ENCODE data around the gene CD302. TPM values are rescaled to one million over a fixed set of nuclear protein-coding genes. Genes with fewer than 3 reads are reported as not detected.
"Not testable (repeated sequence)": the region's sequence is repeated elsewhere in the genome, so short reads cannot be mapped to it uniquely, and the experiment has no call there.

Gene CD302
- total RNA-seq, 1 donor from 2014 or later = 34.6 TPM

DNA sequence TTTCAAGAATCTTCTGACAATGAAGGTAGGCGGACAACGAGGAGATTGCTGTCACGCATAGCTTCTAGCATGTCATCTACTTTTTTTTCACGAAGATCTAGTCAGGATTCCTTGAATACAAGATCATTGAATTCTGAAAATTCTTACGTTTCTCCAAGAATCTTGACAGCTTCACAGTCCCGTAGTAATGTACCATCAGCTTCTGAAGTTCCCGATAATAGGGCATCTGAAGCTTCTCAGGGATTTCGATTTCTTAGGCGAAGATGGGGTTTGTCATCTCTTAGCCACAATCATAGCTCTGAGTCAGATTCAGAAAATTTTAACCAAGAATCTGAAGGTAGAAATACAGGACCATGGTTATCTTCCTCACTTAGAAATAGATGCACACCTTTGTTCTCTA is 49.9 kb downstream of the CD302 start:
- DNase-seq (ENCODE audit: low spot score) = no peak

DNA sequence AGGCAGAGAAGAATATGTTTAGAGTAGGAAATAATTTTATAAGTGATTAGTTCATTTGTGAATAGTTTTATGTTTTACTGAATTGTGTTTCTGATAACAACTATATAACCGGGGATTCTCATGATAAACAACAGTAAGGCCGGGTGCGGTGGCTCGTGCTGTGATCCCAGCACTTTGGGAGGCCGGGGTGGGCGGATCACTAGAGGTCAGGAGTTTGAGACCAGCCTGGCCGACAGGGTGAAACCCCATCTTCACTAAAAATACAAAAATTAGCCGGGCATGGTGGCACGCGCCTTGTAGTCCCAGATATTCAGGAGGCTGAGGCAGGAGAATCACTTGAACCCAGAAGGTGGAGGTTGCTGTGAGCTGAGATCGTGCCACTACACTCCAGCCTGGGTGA is 52.8 kb downstream of the CD302 start:
- DNase-seq (ENCODE audit: low spot score) = not testable (repeated sequence)

DNA sequence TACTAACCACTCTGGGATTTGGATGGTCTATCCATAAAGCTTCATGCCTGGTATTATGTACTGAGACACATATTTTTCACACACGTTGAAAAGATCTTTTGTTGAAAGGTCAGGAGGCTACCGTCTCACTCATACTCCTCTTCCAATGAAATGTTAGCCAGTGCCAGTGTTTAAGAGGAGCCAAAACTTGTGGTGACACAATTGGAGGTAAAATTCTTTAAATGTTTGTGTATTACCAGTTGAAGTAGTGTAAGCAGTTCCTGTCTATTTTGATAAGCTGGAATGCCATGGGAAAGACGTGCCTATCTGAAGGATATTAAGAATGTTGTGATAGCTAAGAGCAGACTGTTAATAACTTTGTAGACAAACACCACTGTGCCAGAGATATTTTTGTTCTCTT is 53.6 kb downstream of the CD302 start:
- DNase-seq (ENCODE audit: low spot score) = no peak

DNA sequence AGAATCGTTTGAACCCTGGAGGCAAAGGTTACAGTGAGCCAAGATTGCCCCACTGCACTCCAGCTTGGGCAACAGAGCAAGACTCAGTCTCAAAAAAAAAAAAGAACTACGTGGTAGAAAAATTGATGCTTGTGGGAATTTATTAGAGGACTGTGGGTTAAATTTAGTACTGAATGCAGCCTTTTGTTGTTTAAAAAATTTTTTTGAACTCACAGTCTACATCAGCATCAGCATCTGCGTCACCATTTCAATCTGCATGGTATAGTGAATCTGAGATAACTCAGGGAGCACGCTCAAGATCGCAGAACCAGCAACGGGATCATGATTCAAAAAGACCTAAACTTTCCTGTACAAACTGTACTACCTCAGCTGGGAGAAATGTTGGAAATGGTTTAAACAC is 55.2 kb downstream of the CD302 start:
- DNase-seq (ENCODE audit: low spot score) = no peak

DNA sequence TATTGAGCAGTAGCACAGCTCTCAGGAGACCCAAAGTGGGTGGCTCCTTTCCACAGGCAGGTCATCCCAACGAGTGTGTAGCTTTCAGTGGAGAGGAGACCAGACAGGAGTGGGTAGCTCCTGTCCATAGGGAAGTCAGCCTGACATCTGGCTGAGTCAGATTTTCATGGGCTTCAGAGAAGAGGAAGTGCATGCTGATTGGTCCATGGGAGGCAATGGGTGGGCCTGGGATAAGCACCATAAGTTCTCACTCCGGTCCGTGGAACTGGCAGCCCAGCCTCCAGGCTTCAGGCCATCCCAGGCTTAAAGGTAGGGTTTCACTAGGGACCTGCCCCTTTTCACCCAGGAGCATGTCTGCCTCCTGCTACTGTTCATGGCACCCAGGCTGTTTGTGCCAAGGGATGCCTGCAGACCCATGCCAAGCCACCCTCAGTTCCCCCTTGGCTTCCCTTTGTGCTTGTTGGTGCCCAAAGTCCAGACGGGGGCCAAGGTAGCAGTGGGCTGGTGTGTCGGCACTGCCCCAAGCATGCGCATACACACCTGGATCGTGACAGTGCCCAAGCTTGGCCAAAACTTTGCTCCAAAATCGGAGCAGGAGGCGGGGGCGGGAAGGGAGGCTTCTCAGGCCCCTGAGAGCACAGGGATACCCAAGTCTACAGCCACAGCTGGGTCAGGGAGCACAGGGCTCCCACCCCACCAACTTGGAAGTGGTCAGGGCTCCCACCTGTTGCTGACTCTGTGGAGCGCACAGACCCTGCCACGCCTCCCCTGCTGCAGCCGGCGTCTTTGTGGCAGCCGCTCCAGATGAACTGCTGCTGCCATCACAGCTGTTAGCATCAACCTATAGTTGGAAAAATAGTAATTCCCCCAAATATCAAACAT is 59.3 kb downstream of the CD302 start:
- no peak for DNase-seq (ENCODE audit: low spot score)

DNA sequence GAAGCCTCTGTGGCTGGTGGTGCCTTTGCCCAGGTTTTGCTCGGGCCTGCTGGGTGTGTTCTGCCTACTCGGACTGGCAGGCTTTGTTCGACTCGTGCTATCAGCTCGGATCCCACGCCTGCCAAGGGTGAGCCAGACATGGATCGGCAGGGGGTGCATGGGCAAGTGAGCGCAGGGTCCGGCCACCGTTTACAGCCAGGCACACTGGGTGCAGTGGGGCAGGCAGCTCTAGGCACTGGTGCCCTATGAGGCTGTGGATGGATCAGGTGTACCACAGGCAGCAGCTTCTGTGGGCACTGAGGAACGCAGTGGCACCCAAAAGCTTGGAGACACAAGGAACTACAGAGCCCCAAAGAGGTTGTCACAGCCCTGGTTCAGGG is 60.1 kb downstream of the CD302 start:
- no peak for DNase-seq (ENCODE audit: low spot score)

DNA sequence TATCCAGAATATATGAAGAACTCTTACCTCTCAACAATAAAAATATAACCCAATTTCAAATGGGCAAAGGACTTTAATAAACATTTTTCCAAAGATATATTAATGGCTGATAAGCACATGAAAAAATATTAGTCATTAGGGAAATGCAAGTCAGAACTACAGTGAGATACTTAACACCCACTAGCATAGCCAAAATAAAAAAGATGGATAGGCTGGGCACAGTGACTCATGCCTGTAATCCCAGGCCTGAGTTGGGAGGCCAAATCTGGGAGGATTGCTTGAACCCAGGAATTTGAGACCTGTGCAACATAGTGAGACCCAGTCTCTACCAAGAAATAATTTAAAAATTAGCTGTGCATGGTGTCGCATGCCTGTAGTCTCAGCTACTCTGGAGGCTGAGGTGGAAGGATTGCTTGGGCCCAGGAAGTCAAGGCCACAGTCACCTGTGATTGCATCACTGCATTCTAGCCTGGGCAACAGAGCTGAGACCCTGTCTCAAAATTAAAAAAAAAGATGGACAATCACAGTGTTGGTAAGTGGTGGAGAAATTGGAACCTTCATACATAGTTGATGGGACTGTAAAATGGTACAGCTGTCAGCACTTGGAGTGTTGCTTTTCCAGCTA is 60.6 kb downstream of the CD302 start:
- no peak for DNase-seq (ENCODE audit: low spot score)

DNA sequence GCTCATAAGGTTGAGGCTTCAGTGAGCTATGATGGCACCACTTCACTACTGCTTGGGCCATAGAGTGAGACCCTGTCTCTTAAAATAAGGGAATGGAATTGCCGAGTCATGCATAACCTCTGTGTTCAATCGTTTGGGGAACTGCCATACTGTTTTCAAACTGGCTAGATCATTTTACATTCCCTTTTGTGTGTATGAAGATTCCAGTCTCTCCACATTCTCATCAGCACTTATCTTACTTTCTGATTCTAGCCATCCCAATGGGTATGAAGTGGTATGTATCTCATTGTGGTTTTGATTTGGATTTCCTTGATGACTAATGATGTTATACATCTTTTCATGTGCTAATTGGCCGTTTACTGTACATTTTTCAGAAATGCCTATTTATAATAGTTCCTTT is 62.0 kb downstream of the CD302 start:
- no peak for DNase-seq (ENCODE audit: low spot score)

DNA sequence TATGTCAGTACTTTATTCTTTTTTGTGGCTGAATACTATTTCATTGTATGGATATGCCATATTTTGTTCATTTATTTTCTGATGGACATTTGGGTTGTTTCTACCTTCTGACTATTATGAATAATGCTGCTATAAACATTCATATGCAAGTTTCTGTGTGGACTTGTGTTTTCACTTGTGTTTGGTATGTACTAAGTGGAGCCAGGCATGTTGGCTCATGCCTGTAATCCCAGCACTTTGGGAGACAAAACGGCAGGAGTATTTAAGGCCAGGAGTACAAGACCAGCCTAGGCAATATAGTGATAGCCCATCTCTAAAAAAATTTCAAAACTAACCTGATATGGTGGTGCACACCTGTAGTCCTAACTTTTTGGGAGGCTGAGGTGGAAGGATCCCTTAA is 62.4 kb downstream of the CD302 start:
- DNase-seq (ENCODE audit: low spot score) = no peak

DNA sequence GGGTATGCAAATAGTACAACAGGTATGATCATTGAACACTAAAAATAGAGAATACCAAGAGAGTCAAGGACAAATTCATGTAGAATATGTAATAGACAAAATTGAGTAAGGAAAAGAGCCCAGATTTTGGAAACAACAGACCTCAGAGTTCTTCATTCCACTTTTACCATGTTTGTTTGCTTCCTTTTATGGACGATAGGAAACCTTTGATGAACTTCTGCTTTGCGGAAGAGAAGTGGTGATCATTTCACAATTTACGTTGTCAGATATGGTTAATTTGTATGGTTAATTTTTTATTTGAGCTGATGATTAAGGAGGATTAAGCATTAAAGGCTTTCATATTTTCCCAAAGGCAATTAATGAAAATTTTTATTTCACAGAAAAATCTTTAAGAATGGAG is 69.4 kb downstream of the CD302 start:
- DNase-seq (ENCODE audit: low spot score) = no peak

DNA sequence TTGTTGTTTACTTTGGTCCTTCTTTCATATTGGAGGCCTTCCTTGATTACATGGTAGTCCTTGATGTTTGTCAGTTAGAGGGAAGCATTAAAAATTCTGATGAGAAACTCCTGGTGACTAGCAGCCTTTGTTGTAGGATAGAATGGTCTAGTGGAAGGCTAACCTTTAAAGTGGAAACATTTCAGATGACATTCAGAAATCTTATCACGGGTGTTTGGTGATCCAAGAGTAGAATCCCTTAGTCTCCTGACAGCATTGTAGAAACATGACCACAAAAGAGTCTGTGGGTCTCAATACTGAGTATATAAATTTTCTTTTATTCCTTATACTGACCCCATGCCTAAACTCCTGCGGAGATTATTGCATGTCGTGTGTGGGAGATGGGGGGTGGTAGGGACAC is 72.3 kb downstream of the CD302 start:
- no peak for DNase-seq (ENCODE audit: low spot score)

DNA sequence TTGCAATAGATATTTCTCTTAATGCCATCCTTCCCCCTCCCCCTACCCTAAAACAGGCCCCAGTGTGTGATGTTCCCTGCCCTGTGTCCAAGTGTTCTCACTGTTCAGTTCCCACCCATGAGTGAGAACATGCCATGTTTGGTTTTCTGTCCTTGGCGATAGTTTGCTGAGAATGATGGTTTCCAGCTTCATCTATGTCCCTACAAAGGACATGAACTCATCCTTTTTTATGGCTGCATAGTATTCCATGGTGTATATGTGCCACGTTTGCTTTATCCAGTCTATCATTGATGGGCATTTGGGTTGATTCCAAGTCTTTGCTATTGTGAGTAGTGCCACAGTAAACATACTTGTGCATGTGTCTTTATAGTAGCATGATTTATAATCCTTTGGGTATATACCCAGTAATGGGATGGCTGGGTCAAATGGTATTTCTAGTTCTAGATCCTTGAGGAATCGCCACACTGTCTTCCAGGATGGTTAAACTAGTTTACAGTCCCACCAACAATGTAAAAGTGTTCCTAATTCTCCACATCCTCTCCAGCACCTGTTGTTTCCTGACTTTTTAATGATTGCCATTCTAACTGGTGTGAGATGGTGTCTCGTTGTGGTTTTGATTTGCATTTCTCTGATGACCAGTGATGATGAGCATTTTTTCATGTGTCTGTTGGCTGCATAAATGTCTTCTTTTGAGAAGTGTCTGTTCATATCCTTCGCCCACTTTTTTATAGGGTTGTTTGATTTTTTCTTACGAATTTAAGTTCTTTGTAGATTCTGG is 73.0 kb downstream of the CD302 start:
- DNase-seq (ENCODE audit: low spot score) = not testable (repeated sequence)

DNA sequence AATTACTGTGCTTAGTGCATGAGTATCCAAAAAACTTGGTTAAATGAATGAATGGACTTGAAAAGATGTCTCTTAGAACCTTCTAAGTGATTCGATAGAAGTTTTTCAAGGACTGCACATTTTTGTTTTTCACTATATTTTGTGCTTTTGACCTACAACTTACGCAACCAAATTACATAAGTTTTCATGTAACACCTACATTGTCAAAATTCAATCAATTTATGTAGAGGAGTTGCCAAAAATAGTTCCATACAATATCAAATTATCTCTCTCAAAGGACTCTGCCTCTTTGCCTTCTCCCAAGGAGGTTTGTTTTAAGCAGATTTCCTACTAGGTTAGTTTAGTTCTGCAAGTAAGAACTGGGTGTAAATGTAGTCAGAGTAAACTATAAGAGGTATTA is 75.4 kb downstream of the CD302 start:
- no peak for DNase-seq (ENCODE audit: low spot score)

DNA sequence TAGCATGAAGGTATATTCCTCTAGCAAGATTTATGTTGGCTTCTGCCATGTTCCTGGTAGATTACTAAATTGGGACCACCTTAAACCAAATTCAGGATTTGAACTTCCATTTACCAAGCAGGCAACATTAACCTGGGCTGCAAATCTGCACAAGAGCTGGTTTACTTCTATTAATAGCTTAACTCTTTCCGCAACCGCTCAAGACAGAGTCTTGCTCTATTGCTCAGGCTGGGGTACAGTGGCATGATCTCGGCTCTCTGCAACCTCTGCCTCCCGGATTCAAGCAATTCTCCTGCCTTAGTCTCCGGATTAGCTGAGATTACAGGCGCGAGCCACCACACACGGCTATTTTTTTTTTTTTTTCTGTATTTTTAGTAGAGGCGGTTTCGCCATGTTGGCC is 77.3 kb downstream of the CD302 start:
- DNase-seq (ENCODE audit: low spot score) = no peak

Other genes with a start within 250 kb of the CD302 start
- gene BAZ2B, start 181.7 kb downstream of the CD302 start, total RNA-seq = 77.7 TPM
- gene MARCHF7, start 85.7 kb downstream of the CD302 start, total RNA-seq = 57.1 TPM
- 25.9 TPM for gene LY75, start 106.5 kb upstream of the CD302 start, total RNA-seq